ENCODE measurements around the gene PRR18.

- TF ChIP-seq CTCF (IDR thresholded peaks at IDR 0.05) (no peak), POLR2A (IDR thresholded peaks at IDR 0.05) (no peak)
Observed at GRCh38 chr6:166308769-166309589, 787 bp upstream of the PRR18 start.

Measured in thyroid gland (tissue), 4 donors.